ENCODE results near the gene AP4M1.

Gene AP4M1

DNA sequence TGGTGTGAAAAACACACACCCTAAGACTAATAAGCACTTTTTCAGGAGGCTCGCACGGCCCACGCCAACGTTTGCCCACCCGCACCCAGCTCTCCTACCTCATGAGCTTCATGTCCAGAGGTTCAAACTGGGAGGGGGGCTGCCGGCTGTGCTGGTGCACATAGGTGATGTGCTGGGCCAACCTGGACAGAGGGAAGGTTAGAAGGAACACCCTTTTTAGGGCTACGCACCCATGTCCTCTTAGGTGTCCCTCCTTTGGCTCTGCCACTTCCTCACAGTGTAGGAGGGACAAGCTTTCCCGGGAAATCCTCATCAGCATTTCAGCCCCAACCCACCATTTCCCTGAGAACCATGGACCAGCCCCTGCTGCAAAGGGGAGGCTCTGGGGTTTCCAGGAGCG is 6.2 kb upstream of the AP4M1 start (continued):
- TF ChIP-seq, protein P1, sequence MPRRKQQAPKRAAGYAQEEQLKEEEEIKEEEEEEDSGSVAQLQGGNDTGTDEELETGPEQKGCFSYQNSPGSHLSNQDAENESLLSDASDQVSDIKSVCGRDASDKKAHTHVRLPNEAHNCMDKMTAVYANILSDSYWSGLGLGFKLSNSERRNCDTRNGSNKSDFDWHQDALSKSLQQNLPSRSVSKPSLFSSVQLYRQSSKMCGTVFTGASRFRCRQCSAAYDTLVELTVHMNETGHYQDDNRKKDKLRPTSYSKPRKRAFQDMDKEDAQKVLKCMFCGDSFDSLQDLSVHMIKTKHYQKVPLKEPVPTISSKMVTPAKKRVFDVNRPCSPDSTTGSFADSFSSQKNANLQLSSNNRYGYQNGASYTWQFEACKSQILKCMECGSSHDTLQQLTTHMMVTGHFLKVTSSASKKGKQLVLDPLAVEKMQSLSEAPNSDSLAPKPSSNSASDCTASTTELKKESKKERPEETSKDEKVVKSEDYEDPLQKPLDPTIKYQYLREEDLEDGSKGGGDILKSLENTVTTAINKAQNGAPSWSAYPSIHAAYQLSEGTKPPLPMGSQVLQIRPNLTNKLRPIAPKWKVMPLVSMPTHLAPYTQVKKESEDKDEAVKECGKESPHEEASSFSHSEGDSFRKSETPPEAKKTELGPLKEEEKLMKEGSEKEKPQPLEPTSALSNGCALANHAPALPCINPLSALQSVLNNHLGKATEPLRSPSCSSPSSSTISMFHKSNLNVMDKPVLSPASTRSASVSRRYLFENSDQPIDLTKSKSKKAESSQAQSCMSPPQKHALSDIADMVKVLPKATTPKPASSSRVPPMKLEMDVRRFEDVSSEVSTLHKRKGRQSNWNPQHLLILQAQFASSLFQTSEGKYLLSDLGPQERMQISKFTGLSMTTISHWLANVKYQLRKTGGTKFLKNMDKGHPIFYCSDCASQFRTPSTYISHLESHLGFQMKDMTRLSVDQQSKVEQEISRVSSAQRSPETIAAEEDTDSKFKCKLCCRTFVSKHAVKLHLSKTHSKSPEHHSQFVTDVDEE (CRISPR knock-in tag; IDR thresholded peaks at IDR 0.05) = no peak
- TF ChIP-seq ISL1 (CRISPR knock-in tag; IDR thresholded peaks at IDR 0.05) = no peak
- no peak for TF ChIP-seq GLIS3 (CRISPR knock-in tag; IDR thresholded peaks at IDR 0.05)

- no peak for ATAC-seq
- TF ChIP-seq PATZ1 (CRISPR knock-in tag; IDR thresholded peaks at IDR 0.05; ENCODE audit: borderline replicate concordance) (no peak), ZNF8 (CRISPR knock-in tag; IDR thresholded peaks at IDR 0.05) (no peak), BACH2 (CRISPR knock-in tag; IDR thresholded peaks at IDR 0.05; ENCODE audit: borderline replicate concordance) (no peak), SNAI2 (CRISPR knock-in tag; IDR thresholded peaks at IDR 0.05) (no peak)
- TF ChIP-seq, protein P2, sequence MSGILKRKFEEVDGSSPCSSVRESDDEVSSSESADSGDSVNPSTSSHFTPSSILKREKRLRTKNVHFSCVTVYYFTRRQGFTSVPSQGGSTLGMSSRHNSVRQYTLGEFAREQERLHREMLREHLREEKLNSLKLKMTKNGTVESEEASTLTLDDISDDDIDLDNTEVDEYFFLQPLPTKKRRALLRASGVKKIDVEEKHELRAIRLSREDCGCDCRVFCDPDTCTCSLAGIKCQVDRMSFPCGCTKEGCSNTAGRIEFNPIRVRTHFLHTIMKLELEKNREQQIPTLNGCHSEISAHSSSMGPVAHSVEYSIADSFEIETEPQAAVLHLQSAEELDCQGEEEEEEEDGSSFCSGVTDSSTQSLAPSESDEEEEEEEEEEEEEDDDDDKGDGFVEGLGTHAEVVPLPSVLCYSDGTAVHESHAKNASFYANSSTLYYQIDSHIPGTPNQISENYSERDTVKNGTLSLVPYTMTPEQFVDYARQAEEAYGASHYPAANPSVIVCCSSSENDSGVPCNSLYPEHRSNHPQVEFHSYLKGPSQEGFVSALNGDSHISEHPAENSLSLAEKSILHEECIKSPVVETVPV (CRISPR knock-in tag; IDR thresholded peaks at IDR 0.05) = no peak
- TF ChIP-seq, protein P3, sequence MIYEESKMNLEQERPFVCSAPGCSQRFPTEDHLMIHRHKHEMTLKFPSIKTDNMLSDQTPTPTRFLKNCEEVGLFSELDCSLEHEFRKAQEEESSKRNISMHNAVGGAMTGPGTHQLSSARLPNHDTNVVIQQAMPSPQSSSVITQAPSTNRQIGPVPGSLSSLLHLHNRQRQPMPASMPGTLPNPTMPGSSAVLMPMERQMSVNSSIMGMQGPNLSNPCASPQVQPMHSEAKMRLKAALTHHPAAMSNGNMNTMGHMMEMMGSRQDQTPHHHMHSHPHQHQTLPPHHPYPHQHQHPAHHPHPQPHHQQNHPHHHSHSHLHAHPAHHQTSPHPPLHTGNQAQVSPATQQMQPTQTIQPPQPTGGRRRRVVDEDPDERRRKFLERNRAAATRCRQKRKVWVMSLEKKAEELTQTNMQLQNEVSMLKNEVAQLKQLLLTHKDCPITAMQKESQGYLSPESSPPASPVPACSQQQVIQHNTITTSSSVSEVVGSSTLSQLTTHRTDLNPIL (CRISPR knock-in tag; IDR thresholded peaks at IDR 0.05; ENCODE audit: low read depth) = no peak
Measured at GRCh38 chr7:100095704-100096103, 5.7 kb upstream of the AP4M1 start.

DNA sequence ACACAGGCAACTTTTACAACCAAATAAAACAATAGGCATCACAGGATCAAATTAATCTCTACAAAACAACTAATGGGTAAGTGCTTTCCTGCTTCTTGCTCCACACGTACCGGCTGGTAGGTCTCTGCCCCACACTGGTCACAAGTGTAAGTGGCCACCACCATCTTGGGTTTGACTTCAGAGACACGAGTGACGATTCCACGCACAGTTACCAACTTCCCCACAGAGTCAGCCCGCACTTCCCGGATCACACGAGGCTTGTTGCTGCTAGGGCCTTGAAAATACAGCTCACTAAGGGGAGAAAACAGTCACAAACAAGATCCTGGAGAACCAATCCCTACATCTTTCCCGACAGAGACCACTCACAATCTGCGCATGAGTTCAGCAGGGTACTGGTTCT is 2.5 kb upstream of the AP4M1 start:
- TF ChIP-seq PATZ1 (CRISPR knock-in tag; IDR thresholded peaks at IDR 0.05; ENCODE audit: borderline replicate concordance) = no peak
- no peak for TF ChIP-seq ZC3H10 (CRISPR knock-in tag; IDR thresholded peaks at IDR 0.05)
- TF ChIP-seq CSDC2 (CRISPR knock-in tag; IDR thresholded peaks at IDR 0.05) = no peak
- TF ChIP-seq ESRRG (CRISPR knock-in tag; IDR thresholded peaks at IDR 0.05) = no peak
- TF ChIP-seq, protein P3 (CRISPR knock-in tag; IDR thresholded peaks at IDR 0.05; ENCODE audit: low read depth) = no peak
- TF ChIP-seq RARB (CRISPR knock-in tag; IDR thresholded peaks at IDR 0.05) = no peak
- TF ChIP-seq, protein P2 (CRISPR knock-in tag; IDR thresholded peaks at IDR 0.05) = no peak
- no peak for ATAC-seq

DNA sequence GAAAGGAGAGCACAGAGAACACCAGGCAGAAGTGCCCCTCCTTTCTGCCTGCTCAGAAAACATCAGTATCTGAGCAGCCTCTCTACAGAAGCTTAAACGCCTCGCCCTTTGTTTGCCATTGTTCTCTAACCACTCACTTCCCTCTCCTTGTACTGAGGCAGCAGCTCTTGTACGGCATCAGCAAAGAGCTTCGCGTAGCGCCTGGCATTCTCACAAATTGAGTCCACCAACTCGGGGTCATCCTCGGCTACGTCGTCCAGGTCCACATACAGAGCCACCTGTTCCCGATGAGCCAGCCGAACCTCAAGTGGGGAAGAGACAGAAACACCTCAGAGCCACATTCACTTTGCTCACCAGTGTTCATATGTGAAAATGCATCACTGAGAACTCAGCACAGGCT is 2.0 kb upstream of the AP4M1 start:
- ATAC-seq = no peak

More for the DNA sequence above, 2.0 kb upstream of the AP4M1 start:
- TF ChIP-seq ESRRG (CRISPR knock-in tag; IDR thresholded peaks at IDR 0.05) (no peak), PPARA (CRISPR knock-in tag; IDR thresholded peaks at IDR 0.05; ENCODE audit: borderline replicate concordance) (no peak), SNAI2 (CRISPR knock-in tag; IDR thresholded peaks at IDR 0.05) (no peak), ZNF565 (CRISPR knock-in tag; conservative IDR thresholded peaks at IDR 0.05; ENCODE audit: low read depth) (no peak), OSR1 (CRISPR knock-in tag; IDR thresholded peaks at IDR 0.05) (no peak), ARNTL (CRISPR knock-in tag; IDR thresholded peaks at IDR 0.05; ENCODE audit: borderline replicate concordance, low read depth) (no peak), ZFP30 (CRISPR knock-in tag; IDR thresholded peaks at IDR 0.05) (no peak), ISL1 (CRISPR knock-in tag; IDR thresholded peaks at IDR 0.05) (no peak), GLIS3 (CRISPR knock-in tag; IDR thresholded peaks at IDR 0.05) (no peak), ZNF8 (CRISPR knock-in tag; IDR thresholded peaks at IDR 0.05) (no peak), BACH2 (CRISPR knock-in tag; IDR thresholded peaks at IDR 0.05; ENCODE audit: borderline replicate concordance) (no peak), TOX (CRISPR knock-in tag; IDR thresholded peaks at IDR 0.05; ENCODE audit: borderline replicate concordance) (no peak), ZNF70 (CRISPR knock-in tag; IDR thresholded peaks at IDR 0.05) (no peak), CSDC2 (CRISPR knock-in tag; IDR thresholded peaks at IDR 0.05) (no peak), ZFP3 (CRISPR knock-in tag; IDR thresholded peaks at IDR 0.05) (no peak)
- TF ChIP-seq, protein P1 (CRISPR knock-in tag; IDR thresholded peaks at IDR 0.05) = no peak
